ENCODE results near the gene RPS6KA5.
"Not testable (repeated sequence)": the region's sequence is repeated elsewhere in the genome, so short reads cannot be mapped to it uniquely, and the experiment has no call there.

DNA sequence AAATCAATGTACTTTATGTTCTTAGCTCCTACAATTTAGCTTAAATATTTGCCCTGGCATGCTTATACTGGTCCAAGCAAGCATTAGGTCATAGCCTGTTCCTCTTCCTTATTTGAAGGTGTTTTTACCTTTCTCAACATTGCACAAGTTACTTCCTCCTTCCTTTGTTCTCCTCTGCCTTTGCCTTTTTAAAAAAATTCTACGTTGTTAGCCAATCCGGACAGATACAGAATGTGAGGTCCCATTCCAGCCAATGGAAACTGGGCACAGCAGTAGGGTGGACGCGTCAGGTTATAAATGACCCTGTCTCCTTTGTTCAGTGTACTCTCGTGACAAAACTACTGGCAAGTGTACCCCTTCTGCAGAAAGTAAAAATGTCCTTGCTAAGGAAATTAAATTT is 27.0 kb upstream of the RPS6KA5 start:
- TF ChIP-seq, protein P1, sequence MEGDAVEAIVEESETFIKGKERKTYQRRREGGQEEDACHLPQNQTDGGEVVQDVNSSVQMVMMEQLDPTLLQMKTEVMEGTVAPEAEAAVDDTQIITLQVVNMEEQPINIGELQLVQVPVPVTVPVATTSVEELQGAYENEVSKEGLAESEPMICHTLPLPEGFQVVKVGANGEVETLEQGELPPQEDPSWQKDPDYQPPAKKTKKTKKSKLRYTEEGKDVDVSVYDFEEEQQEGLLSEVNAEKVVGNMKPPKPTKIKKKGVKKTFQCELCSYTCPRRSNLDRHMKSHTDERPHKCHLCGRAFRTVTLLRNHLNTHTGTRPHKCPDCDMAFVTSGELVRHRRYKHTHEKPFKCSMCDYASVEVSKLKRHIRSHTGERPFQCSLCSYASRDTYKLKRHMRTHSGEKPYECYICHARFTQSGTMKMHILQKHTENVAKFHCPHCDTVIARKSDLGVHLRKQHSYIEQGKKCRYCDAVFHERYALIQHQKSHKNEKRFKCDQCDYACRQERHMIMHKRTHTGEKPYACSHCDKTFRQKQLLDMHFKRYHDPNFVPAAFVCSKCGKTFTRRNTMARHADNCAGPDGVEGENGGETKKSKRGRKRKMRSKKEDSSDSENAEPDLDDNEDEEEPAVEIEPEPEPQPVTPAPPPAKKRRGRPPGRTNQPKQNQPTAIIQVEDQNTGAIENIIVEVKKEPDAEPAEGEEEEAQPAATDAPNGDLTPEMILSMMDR (IDR thresholded peaks at IDR 0.05), result not testable (repeated sequence)
- TF ChIP-seq POLR2A (IDR thresholded peaks at IDR 0.05), result not testable (repeated sequence)

All from gastroesophageal sphincter (tissue), 3 donors.